AG04449 (cell line): ENCODE results near the gene ADGRG1.
"Not testable (repeated sequence)": the region's sequence is repeated elsewhere in the genome, so short reads cannot be mapped to it uniquely, and the experiment has no call there.

Source experiments
- CTCF ChIA-PET: fragments of 350-600 bp; formaldehyde crosslinking; extraction: SDS; loops from one replicate; lab custom pipeline; 2021; ENCODE audit warnings: antibody characterized with exemption; lab: Yijun Ruan, JAX
- POLR2A ChIA-PET: fragments of 400-600, 350-600 bp; formaldehyde crosslinking; extraction: SDS; loops from one replicate; lab custom pipeline; 2020; ENCODE audit warnings: antibody characterized with exemption, inconsistent platforms; lab: Yijun Ruan, JAX
- DNase-seq: peaks from one replicate; pipeline ENCODE4 v3.0.0-alpha.2; 2010; ENCODE audit warnings: low read depth, low spot score
- H3K4me3 ChIP-seq: 2 replicates; pipeline ENCODE4 v1.5.1; 2011; ENCODE audit warnings: low read depth, mild to moderate bottlenecking, control low read depth, low read length
- TF ChIP-seq, protein P1 (sequence below): IDR thresholded peaks from one replicate; pipeline ENCODE4 v1.5.1; 2011; ENCODE audit warnings: mild to moderate bottlenecking, moderate library complexity, low read length, control low read depth, inconsistent platforms; ENCODE audit not compliant: insufficient read depth; ENCODE audit errors: missing control alignments

ADGRG1 gene

DNA sequence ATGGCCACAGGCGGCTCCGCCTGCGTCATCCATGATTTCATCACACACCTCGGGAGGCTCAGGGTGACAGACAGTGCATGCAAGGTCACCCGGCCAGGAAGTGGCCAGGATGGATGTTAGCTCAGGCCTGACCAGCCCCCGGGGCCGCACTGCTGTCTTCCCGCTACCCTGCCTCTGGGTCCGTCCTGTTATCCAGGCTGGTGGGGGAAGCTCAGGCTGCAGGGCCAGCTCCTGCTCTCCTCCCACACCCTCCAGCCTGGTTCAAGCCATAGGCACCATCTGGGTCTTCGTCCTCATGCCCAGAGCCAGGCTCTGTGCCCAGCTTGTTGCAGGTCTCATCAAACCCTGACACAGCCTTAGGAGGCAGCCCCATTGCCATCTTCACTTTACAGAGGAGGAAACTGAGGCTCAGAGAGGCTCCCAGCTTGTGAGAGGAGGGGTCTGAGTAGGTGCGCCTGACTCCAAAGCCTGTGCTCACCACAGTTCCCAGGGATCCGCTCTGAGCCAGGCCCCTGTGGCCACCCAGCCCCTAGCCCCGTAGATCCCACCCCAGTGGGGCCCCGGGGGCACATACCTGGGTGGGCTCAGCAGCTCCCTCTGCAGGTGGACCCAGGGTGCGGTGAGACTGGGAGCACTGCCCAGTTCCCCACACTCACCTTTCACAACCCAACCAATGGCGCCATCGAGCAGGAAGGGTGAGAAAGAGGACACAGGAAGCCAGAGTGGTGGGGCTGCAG, 39.3 kb downstream of the ADGRG1 start:
- POLR2A ChIA-PET, result no interaction called here
- DNase-seq, result no peak

DNA sequence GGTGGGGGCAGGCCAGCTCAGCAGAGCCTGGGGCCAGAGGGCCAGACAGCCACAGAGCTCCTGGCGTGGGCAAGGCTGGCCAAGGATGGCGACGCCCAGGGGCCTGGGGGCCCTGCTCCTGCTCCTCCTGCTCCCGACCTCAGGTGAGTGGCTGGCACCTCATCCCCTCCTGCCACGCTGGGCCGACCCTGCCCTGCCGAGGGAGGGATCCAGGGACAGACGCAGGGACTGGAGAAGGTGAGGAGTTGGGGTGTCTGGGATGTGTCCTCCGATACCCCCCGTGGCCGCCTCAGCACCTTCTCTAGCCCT, 39.8 kb downstream of the ADGRG1 start, which contains the start of gene ADGRG3:
Gene ADGRG3, plus strand, starts transcription at position 44 of the 309 bp plus-strand sequence. Its CDS starts 42 bp downstream, at position 86.
- H3K4me3 ChIP-seq, result no peak within 1 kb of the TSS
- ChIA-PET POLR2A (no interaction called here), CTCF (interaction anchor here (0.7 to 1.6 kb wide), 2 partner anchors 19 to 20 kb away, joined by 3 to 7 read pairs; no protein-coding TSS in a partner anchor)

More for the DNA sequence above, 39.3 kb downstream of the ADGRG1 start:
- CTCF ChIA-PET, result interaction anchor here (0.6 to 1.6 kb wide), 3 partner anchors 18 to 76 kb away, joined by 3 to 7 read pairs (median 4); no protein-coding TSS in a partner anchor
- TF ChIP-seq, protein P1, sequence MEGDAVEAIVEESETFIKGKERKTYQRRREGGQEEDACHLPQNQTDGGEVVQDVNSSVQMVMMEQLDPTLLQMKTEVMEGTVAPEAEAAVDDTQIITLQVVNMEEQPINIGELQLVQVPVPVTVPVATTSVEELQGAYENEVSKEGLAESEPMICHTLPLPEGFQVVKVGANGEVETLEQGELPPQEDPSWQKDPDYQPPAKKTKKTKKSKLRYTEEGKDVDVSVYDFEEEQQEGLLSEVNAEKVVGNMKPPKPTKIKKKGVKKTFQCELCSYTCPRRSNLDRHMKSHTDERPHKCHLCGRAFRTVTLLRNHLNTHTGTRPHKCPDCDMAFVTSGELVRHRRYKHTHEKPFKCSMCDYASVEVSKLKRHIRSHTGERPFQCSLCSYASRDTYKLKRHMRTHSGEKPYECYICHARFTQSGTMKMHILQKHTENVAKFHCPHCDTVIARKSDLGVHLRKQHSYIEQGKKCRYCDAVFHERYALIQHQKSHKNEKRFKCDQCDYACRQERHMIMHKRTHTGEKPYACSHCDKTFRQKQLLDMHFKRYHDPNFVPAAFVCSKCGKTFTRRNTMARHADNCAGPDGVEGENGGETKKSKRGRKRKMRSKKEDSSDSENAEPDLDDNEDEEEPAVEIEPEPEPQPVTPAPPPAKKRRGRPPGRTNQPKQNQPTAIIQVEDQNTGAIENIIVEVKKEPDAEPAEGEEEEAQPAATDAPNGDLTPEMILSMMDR, result no peak
- no peak overlapping the region for H3K4me3 ChIP-seq

DNA sequence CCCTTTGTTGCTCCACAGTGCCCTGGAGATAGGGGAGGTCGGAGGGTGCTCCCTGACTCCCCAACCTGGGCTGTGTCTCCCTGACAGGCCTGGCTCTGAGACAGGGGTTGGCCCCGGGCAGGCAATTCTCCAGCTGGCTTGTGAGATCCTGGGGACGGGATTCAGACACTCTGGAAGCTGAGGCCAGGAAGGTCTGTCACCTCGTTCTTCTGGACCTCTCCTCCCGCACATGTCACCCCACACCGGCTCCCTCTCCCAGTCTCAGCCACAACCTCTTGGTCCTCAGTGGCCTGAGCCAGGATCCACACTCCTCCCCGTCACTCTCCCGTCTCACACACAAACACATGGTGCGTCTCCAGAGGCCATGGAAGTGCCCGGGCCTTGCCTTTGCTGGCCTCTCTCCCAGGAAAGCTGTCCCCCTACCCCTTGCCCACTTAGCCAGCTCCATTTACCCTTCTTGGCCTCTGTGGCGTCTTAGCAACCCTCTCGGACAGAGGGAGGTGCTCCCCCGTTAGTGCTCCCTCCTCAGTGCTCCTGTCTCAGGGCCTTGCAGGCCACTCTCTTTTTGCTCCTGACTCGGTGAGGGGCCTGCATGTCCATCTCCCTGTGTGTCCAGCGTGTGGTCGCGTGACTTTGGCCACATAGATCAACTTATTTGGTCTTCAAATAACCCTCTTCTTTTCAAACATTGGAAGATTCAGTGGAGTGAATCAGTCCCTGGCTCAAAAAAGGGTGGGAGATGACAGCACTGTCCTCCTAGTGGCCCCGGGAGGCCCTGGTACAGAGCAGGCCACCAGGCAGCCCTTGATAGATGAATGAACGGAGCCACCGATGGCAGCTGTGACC, 40.4 kb downstream of the ADGRG1 start:
- DNase-seq, result no peak
- CTCF ChIA-PET, result no interaction called here
- H3K4me3 ChIP-seq, result no peak overlapping the region

More for the DNA sequence above, 39.8 kb downstream of the ADGRG1 start, which contains the start of gene ADGRG3:
- no peak for DNase-seq
- TF ChIP-seq, protein P1, result no peak

DNA sequence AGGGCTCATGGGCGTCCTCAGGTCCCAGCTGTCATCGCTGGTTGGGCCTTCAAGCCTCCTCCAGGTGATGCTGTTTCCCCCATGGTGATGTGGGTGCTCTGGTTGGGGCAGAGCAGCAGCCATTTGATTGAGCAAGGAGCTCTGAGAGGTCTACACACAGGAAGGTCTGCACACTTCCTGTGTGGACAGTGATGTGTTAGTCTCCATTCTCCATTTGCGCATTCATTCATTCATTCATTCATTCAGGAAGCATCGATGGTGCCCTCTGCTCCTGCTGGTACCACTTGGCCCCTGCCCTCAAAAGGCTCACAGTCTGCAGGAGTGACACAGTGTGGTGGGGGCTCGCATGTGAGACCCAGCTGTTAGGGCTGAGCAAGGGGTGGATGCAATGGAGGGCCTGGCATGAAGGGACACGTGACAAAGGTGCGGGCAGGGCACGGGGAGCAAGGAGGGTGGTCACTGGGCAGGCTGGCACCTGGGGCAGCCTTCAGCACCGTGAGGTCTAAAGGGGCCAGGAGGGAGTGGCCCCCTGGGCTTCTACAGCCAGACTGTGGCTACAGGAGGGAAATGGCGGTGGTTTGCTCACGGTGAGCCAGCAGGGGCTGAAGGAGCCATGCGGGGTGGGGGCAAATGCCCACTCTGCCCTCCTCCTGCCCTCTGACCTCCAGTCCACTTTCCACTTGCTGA, 41.2 kb downstream of the ADGRG1 start:
- no peak overlapping the region for H3K4me3 ChIP-seq
- TF ChIP-seq, protein P1, result no peak
- CTCF ChIA-PET, result no interaction called here
- no peak for DNase-seq
- POLR2A ChIA-PET, result no interaction called here

More for the DNA sequence above, 40.4 kb downstream of the ADGRG1 start:
- POLR2A ChIA-PET, result no interaction called here
- TF ChIP-seq, protein P1, result no peak

DNA sequence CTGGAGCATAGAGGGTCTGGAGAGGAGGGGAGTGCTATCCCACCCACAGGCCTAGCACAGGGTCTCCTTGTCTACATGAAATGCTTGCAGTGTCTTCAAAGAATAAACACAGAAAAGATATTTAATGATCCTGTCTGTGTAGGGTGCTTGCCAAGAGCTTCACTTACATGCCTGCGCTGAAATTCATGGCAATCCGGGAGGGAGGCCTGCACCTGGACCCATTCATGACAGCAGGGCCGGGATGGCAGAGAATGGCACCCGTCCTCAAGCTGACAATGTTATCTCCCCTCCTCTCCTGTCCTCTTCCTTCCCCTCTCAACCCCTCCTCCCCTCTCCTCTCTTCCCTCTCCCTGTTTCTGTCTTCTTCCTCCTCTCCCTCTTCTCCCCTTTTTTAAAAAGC, 41.8 kb downstream of the ADGRG1 start:
- no peak overlapping the region for H3K4me3 ChIP-seq
- TF ChIP-seq, protein P1, result no peak
- POLR2A ChIA-PET, result no interaction called here
- CTCF ChIA-PET, result no interaction called here
- no peak for DNase-seq

DNA sequence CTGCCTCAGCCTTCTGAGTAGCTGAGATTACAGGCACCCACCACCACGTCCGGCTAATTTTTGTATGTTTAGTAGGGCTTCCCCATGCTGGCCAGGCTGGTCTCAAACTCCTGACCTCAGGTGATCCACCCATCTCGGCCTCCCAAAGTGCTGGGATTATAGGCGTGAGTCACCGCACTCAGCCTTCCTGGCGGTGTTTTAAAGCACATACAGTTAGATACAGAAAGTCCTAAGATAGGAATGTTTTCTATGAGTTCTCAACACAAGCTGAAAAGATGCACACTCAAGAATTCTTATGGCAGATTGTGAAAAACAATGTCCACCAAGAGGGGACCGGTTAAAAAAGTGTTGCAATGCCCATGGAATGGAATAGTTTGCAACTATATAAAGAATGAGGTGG, 43.0 kb downstream of the ADGRG1 start:
- POLR2A ChIA-PET, DNase-seq, H3K4me3 ChIP-seq: not testable (repeated sequence)
- CTCF ChIA-PET, result interaction anchor here (1.0 to 3.7 kb wide), 2 partner anchors 22 to 95 kb away, joined by 3 to 26 read pairs; no protein-coding TSS in a partner anchor
